Activated CD4-positive, alpha-beta T cell treated with anti-CD3 and anti-CD28 coated beads for 4 hours (primary cell): ENCODE results near the gene CFAP251.
"Not testable (repeated sequence)": the region's sequence is repeated elsewhere in the genome, so short reads cannot be mapped to it uniquely, and the experiment has no call there.

Experiments used
- DNase-seq, 2 donors: peaks; one replicate each; pipeline ENCODE4 v3.0.0-alpha.2; 2020

CFAP251 gene

GRCh38 chr12:121905746-121906145 is 12.6 kb upstream of the CFAP251 start:
- no peak for DNase-seq

- no peak for DNase-seq
Measured at GRCh38 chr12:121908702-121909101, 9.7 kb upstream of the CFAP251 start.

DNA sequence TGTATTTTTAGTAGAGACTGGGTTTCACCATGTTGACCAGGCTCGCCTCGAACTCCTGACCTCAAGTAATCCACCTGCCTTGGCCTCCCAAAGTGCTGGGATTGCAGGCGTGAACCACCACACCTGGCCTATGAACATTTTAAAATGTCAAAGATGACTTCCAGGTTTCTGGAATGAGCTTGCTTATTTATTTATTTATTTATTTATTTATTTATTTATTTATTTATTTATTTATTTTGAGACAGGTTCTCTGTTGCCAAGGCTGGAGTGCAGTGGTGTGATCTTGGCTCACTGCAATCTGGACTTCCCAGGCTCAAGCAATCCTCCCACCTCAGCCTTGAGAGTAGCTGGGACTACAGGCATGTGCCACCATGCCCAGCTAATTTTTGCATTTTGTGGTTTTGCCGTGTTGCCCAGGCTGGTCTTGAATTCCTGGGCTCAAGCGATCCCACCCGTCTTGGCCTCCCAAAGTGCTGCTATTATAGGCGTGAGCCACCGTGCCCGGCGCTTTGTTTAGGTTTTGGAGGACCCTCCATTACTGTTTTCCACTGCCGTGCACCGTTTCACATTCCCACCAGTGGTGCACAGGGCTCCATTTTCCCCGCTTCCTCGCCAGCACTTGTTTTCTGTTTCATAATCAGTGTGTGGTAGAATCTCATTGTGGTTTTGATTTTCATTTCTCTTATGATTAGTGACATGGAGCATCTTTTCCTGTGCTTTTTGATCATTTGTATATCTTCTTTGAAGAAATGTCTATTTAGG is 6.4 kb upstream of the CFAP251 start:
- no peak for DNase-seq

DNA sequence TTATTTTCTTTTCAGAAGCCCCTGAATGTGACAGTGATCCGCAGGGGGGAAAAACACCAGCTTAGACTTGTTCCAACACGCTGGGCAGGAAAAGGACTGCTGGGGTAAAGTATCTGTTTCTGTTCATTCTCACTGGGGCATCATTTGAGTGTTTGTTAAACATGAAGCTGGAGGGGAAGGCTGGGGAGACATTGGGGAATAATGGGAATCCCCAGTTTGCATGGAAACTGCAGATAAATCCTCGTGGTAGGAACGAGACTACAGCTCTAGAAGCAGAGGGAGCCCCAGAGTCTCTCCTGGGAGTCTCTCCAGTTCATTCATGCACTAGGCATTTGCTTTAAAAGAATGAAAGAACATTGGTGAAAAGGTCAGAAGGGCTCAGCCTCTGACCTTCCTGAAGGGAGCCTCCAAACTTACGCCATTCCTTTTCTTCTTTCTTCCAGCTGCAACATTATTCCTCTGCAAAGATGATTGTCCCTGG is 2.5 kb upstream of the CFAP251 start:
- DNase-seq: no peak

DNA sequence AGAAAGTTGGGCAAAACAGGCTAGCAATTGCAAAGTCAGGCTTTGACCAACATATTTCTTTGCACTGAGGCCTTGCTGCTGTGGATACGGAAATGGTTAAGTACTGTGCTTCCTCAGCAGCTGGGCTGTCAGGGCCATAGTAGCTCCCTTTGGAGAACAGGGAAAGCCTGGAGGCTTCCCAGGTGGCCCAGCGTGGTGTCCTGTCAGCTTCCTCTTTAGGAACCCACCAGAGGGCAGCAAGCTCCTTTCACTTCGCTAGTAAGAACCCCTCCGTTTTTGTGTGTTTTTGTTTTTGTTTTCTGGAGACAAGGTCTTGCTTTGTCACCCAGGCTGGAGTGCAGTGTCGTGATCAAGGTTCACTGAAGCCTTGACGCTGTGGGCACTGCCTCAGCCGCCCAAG is 1.7 kb upstream of the CFAP251 start:
- DNase-seq: no peak

DNA sequence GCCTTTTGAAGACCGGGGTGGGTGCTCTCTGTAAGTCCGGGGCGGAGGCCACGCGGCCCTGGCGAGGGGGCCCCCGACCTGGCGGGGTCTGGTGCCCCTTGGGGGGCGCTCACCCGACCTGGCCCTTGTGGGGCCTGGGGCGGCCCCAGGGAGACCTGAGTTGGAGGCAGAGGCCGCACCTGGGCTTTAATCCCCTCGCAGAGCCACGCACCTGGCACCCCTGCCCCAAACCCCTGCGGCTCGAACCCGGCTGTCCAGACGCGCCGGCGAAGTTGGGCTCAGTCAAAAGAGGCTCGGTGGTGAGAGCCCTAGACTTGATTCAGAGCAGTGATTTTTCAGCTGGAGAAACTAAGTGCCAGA is 267 bp downstream of the CFAP251 start:
- DNase-seq: no peak

DNA sequence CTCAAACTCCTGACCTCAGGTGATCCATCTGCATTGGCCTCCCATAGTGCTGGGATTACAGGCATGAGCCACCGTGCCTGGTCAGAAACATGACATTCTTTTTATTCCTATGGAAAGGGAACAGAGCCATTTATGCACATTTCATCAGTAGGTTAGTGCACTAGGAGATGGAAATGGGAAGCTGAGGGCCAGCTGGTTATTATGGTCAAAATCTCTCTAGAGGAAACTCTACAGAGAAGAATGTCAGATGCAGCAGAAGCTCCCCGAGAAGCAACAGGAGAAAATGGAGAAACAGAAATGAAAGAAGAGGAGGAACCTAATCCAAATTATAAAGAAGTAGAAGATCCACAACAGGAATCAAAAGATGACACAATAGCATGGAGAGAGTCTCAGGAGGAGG is 2.7 kb downstream of the CFAP251 start:
- DNase-seq: no peak

DNA sequence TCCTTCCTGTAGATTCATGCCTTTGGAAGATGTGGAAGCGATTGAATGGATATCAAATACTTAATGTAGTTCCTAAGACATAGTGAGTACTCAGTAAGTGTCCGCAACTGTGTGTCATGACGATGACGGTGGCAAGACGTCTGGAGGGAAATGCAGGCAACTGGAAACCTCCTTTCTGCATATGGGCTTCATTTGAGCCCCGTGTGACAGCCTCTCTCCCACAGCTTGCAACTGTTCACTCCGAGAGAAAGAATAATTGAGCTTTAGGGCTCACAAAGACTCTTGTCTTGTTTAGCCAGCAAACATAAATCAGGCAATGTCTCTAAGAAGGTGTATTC is 6.9 kb downstream of the CFAP251 start:
- DNase-seq: no peak

DNA sequence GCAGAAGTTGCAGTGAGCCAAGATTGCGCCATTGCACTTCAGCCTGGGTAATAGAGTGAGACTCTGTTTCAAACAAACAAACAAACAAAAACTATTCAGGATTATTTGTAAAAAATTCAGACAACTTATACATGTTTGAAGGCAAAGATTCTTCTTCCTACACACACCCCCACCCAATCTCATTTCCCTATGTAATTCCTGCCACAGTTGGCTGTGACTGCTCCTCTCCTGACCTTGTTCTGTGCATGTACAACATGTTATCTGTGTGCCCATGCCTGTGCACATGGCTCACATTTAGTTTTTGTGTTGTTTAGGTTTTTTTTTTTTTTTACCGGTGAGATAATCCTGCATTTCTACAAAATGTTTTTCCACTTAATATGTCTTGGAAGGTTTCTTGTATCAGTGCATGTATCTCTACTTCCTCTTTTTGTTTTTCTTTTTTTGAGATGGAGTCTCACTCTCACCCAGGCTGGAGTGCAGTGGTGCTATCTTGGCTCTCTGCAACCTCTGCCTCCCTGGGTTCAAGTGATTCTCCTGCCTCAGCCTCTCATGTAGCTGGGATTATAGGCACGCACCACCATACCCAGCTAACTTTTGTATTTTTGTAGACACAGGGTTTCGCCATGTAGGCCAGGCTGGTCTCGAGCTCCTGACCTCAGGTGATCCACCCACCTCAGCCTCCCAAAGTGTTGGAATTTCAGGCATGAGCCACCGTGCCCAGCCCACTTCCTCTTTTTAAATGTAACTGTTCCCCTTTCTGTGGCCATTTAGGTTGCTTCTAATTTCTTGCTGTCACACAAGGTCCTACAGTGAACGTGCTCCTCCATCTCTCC is 8.7 kb downstream of the CFAP251 start:
- DNase-seq: no peak

DNA sequence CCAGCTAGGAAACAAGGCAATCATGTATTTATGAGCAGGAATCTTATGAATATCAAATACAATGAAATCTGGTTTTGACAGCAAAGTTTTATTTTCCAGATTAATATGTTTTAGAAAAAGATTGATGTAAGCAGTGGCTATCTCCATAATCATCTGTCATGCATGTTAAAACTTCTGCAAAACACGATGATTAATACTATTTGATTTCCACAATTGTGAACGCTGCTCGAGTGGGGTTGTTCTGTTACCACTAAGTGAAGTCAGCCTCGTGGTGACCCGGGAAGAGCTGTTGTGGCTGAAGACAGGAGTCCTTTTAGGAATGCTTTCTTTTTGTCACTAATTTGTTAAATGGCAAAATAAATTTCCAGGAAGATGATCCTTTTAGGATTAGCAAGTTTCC is 9.4 kb downstream of the CFAP251 start:
- no peak for DNase-seq

DNA sequence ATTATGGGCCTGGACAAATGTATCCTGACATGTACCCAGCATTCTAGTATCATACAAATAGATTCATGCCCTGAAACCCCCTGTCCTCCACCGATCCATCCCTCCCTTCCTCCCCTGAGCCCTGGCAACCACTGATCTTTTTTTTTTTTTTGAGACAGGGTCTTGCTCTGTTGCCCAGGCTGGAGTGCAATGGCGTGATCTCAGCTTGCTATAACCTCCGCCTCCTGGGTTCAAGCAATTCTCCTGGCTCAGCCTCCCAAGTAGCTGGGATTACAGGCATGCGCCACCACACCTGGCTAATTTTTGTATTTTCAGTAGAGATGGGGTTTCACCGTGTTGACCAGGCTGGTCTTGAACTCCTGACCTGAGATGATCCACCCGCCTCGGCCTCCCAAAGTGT is 11.2 kb downstream of the CFAP251 start:
- not testable (repeated sequence) for DNase-seq

GRCh38 chr12:121930862-121931261 is 12.5 kb downstream of the CFAP251 start:
- DNase-seq: no peak

GRCh38 chr12:121932176-121932536 is 13.8 kb downstream of the CFAP251 start:
- DNase-seq: no peak

GRCh38 chr12:121932914-121933521 is 14.6 kb downstream of the CFAP251 start:
- no peak for DNase-seq

DNA sequence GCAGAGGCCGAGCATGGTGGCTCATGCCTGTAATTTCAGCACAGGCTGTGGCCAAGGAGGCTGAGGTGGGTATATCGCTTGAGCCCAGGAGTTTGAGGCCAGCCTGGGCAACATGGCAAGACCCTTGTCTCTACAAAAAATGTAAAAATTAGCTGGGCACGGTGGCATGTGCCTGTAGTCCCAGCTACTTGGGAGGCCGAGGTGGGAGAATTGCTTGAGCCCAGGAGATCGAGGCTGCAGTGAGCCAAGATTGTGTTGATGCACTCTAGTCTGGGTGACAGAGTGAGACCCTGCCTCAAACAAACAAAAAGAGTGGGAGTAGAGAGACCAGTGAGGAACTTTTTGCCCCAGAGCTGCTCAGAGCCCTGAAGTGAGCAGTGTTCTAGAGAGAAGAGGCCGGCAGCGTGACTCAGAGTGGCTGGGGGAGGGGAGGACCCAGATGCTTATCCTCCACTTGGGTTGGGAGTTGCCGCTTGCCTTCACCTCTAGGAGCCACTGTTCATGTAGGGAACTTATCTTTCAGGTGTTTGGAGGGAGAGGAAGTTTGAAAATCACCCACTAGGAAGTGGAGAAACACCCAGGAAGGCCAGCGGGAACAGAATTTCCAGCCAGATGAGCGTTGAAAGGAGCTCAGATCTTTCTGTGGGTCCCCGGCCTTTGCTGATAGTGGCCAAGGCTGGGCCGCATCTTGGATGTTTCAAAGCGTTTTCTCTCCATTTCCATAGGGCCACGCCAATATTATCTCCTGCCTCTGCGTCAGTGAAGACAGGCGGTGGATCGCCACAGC is 15.3 kb downstream of the CFAP251 start:
- no peak for DNase-seq

DNA sequence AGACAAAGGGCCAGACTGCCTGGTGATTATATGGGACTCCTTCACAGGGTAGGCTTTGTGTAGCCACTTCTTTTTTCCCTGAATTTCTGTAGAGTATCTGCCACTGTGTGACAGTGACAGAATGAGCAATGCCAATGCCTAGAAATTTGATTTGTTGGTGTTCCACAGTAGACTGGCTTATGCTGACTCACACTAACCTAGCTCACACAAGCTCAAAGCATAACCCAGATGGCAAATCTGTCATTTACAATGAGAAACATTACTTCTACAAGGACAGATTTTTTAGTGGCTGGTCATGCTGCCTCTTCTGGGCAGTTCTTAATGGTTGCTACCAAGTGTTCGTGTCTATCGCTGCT is 15.9 kb downstream of the CFAP251 start:
- no peak for DNase-seq

DNA sequence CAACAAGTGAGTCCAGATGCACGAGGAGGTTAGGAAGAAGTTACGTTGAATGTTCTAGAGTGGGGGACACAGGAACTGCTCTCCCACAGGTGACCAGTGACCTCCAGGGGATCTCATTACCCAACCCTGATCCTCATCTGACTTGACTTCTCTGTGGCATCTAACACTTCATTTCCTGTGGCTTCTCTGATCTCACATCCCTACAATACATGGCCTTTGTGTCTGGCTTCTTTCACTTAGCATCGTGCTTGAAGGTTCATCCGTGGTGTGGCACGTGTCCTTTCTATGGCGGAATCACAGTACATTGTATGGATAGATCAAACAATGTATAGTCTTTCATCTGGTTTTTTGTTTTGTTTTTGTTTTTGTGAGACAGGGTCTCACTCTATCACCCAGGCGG is 19.3 kb downstream of the CFAP251 start:
- no peak for DNase-seq

DNA sequence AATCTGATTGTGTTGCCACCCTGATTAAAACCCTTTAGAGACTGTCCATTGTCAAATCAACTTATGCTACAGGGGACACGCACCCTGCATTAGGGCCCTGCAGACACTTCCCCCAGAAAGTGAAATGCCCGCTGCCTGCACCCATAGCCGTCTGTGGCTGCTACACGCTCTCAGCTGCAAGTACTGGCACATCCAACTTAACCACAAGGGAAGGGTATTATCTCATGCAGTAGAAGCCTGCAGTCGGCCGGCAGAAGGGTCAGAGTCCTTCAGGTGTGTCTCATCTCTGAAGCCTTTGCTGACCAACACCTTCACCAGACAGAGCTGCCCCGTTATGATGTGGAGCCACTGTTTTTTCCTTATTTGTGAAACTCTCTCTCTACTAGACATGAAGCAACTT is 20.8 kb downstream of the CFAP251 start:
- no peak for DNase-seq

DNA sequence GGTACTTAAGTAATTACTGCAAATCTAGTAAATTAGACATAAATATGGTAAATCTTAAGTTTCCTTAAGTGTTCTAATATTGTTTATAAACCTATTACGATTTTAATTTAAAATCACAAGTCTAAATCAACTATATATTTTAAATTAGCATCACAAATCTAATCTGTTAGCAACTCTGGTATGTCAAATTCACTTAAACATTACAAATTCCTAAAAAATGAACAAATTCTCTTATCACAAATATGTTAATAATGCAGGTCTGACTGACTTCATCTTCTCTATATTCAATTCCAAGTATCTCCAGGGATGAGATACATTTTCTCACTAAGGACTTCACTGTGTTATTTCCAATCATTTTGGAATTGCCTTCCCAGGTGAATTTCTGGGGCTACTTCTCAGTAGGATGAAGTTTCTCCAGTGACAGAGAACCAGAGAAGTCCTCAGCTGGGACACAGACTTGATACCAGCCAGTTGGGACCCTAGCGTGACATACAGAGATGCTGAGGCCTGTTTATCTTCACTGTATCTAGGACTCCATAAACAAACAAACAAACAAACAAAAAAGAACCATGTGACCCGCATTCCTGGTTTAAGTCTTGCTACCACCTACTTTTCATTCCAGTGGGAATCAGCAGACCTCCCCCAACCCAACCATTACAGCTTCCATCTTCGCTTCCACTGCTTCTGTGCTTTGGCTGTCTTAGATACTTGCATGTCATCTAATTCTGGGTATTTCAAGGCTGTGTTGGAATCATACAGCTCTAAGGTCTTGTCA is 21.8 kb downstream of the CFAP251 start:
- no peak for DNase-seq

DNA sequence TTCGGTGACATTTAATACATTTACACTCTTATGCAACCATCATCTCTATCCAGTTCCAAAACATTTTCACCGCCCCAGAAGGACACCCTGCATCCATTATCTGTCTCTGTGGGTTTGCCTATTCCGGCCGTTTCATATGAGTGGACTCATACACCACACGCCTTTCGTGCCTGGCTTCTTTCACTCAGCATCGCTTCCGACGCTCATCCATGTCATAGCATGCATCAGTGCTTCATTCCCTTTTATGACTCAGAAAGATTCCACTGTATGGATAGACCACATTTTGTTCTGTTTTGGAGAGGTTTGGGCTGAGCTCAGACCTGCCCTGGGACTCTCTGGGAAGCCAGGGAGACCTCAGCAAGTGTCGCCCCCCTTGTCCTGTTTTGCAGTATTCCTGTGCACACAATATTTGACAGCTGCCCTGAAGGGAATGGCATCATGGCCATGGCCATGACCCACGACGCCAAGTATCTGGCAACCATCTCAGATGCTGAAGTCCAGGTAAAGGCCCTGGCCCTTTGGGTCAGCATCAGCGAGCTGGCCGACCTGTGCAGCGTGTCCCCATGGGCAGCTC is 23.8 kb downstream of the CFAP251 start:
- no peak for DNase-seq

DNA sequence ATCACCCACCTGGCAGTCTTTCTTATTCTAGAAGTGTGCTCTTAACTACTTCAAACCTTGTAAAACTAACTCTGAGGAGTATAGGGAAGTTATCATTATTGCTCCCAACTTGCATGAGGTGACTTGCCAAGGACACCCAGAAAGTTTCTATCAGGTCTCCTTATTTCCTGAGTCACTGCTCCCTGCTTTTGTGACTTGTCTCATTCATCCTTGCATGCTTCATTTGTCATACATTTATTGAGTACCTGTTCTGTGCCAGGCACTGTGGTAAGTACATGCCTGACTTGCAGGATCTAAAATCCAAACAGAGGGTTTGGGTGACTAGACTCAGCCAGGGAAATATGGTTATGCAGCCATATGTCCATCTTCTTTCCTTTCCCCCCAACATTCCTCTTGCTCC is 25.5 kb downstream of the CFAP251 start:
- no peak for DNase-seq

DNA sequence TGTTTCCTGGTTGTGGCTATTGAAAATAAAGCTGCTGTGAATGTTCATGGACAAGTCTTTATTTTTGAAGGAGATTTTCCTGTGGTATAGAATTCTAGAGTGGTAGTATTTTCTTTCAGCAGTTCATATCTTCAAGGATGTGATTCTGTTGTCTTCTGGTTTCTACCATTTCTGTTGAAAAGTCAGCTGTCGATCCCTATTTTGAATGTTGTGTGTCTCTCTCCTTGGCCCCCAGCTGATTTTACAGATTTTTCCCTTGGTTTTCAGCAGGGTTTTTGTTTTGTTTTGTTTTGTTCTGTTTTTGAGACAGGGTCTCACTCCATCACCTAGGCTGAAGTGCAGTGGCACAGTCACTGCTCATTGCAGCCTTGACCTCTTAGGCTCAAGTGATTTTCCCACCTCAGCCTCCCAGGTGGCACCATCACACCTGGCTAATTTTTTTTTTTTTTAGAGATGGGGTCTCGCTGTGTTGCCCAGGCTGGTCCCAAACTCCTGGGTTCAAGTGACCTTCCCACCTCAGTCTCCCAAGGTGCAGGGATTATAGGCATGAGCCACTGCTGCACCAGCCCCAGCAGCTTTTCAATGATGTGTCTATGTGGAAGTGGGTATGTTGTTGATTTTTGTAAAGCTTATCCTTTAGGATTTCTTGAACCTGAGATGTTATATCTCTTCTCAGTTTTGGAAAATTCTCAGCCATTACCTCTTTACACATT is 28.1 kb downstream of the CFAP251 start:
- DNase-seq: no peak
